ENCODE measurements around the gene OR52B4.

- TF ChIP-seq CTCF (IDR thresholded peaks at IDR 0.05; ENCODE audit: low read depth, low read length, missing input control) (no peak), TAF1 (conservative IDR thresholded peaks at IDR 0.05) (no peak), JUND (IDR thresholded peaks at IDR 0.05) (no peak)
Observed at GRCh38 chr11:4393858-4394223, 25.7 kb upstream of the OR52B4 start.
